ENCODE measurements around the gene TRIO.
A peak's percentile ranks its signal among the peaks of the same experiment; 100 is the strongest.
"Not testable (repeated sequence)": the region's sequence is repeated elsewhere in the genome, so short reads cannot be mapped to it uniquely, and the experiment has no call there.

The TRIO gene

DNA sequence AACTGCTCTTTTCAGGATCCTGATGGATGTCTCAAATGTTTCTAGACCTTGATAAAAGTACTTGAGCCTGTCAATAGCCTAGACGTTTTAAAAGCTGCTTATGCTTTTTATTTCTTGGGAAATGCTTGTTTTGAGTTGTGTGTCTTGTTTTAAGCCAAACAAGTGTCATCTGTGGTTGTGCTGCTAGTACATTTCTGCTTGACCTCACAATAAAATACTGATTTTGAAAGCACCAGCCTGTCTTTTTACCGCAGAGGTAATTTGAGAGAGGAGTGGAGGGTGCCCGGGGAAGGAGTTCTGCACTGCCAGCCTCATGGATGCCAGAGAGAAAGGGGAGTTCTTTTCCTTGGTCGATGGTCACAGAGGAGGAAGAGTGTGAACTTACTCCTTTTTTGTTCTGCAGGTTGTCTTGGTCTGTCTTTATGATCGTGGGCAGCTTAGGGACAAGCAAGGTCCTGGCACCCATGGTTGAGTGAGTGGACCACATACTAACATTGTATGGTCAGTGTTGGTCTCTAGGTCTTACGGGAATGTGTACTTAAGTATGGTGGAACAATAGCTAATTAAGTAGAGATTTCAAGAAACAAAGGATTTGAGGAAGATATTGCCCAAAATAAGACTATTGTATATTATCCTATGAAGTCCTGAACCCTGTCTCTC is 61.0 kb downstream of the TRIO start:
- H3K4me3 ChIP-seq (ENCODE audit: low read depth, low read length): no peak overlapping the region
- TF ChIP-seq, protein P1, sequence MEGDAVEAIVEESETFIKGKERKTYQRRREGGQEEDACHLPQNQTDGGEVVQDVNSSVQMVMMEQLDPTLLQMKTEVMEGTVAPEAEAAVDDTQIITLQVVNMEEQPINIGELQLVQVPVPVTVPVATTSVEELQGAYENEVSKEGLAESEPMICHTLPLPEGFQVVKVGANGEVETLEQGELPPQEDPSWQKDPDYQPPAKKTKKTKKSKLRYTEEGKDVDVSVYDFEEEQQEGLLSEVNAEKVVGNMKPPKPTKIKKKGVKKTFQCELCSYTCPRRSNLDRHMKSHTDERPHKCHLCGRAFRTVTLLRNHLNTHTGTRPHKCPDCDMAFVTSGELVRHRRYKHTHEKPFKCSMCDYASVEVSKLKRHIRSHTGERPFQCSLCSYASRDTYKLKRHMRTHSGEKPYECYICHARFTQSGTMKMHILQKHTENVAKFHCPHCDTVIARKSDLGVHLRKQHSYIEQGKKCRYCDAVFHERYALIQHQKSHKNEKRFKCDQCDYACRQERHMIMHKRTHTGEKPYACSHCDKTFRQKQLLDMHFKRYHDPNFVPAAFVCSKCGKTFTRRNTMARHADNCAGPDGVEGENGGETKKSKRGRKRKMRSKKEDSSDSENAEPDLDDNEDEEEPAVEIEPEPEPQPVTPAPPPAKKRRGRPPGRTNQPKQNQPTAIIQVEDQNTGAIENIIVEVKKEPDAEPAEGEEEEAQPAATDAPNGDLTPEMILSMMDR (conservative IDR thresholded peaks at IDR 0.05; ENCODE audit: low read depth, low read length): no peak
- DNase-seq (ENCODE audit: low read depth): no peak

DNA sequence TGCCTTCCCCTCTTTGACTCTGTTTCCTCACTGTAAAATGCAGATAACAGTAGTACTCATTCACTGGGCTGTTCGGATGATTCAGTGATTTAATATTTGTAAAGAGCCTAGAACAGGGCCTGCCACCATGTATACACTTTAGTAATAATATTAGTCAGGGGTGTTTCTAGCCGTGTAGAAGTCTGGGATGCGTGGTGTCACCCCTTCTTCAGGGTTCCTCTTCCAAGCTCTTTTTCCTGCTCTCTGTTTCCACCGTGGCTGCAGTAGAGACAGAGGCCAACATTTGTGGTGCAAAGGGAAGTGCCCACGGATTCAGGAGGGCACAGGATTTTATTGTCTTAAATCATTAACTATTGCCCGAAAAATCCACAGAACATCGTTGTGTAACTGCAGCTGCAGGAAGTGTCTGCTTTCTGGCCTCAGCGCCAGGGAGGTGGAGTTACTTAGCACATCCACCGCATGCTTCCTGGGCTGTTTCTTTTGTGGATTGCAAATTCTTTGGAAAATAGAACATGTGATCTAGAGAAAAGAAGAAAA is 61.7 kb downstream of the TRIO start:
- H3K4me3 ChIP-seq (ENCODE audit: low read depth, low read length): peak overlapping the region; percentile 14
- peak; percentile 95 for DNase-seq (ENCODE audit: low read depth)

DNA sequence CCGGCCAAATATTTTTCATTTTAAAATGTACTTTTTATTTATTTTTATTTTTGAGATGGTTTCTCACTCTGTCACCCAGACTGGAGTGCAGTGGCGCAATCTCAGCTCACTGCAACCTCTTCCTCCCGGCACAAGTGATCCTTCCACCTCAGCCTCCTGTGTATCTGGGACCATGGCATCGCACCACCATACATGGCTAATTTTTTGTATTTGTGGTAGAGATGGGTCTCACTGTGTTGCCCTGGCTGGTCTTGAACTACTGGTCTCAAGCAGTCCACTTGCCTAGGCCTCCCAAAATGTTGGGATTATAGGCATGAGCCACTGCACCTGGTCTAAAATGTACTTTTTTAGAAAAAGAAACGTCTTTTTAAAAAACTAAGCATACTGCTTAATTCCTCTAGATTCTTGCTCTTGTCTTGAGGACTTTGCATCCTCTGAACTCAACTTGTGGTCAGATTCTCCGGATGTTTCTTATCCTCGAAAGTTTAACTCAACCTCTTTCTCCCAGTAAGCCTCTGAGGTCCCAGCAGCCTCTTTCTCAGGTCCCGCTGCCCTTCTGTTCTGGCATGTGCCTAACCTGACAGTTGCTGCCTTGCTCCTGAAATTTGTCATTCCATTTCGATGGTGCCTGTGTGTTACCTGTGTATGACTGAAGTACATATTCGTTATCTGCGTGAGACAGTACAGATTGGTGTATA is 63.0 kb downstream of the TRIO start:
- H3K4me3 ChIP-seq (ENCODE audit: low read depth, low read length): no peak overlapping the region
- TF ChIP-seq, protein P1 (conservative IDR thresholded peaks at IDR 0.05; ENCODE audit: low read depth, low read length): no peak
- peak; percentile 76 for DNase-seq (ENCODE audit: low read depth)

More for the DNA sequence above, 61.7 kb downstream of the TRIO start:
- TF ChIP-seq, protein P1 (conservative IDR thresholded peaks at IDR 0.05; ENCODE audit: low read depth, low read length): no peak

DNA sequence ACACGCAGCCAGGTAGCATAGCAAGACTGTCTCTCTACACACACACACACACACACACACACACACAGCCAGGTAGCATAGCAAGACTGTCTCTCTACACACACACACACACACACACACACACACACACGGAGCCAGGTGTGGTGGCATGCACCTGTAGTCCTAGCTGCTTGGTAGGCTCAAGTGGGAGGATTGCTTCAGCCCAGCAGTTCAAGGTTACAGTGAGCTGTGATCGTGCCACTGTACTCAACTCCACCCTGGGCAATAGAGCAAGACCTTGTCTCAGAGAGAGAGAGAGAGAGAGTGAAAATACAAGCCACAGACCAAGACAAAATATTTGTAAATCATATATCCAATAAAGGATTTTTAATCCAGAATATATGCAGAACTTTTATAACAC is 64.3 kb downstream of the TRIO start:
- DNase-seq (ENCODE audit: low read depth); H3K4me3 ChIP-seq (ENCODE audit: low read depth, low read length): not testable (repeated sequence)

DNA sequence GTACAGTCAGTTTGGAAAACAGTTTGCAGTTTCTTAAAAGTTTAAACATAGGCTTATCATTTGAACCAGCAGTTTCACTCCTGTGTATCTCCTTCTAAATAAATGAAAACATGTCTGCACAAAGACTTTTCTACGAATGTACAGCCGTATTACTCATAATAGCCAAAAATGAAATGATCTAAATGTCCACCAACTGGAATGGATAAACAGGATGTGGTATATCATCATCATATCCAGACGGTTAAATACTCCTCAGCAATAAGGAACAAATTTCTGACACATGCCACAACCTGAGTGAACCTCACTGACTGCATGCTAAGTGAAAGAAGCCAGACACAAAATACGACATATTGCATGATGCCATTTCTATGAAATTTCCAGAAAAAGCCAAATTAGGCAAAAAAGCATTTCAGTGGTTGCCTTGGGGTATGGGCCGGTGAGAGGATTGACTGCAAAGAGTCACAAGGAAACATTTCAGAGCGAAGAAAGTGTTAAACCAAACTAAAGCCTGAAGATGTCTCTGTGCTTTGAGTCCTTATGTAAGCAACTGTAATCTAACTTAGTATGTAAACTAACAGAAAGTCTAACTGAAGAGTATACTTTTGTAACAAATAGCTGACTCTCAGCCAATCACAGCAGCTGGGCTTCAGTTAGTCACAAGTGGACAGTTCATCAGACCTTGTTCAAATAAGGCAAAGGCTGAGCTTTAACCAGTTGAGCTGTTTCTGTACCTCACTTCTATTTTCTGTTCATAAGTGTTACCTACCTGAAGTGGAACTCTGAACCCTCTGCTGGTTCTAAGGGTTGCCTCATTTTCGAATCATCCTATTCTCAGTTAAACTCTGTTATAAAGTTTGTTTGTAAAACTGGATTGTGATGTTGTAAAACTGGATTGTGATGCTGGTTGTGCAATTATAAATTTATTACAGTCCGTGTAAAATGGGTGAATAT is 65.2 kb downstream of the TRIO start:
- TF ChIP-seq, protein P1 (conservative IDR thresholded peaks at IDR 0.05; ENCODE audit: low read depth, low read length): no peak
- H3K4me3 ChIP-seq (ENCODE audit: low read depth, low read length): no peak overlapping the region
- peak; percentile 93 for DNase-seq (ENCODE audit: low read depth)

DNA sequence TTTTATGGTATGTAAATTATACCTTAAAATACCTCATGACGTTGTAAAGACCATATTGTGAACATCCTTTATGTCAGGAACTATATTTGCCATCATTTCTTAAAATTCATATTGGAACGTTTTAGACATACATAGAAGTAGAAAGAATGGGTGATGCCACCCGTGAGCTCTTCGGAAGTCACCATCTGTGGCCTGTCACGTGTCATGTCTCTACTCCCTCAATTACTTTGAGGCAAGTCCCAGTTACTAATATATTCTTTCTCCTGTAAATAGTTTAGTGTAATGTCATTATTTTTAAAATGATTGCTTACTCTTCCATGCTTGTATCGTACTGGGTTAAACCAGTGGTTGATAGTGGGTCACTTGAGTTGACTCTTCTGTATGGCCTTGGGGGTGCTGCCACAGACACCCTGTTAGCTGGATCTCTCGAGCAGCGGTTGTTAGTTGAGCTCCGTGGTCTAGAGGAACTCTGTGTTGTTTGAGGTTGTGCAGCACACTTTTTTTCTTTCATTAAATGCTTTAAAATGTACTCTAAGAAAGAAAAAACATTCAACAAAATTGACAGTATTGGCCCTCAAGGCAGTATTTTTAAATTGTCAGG is 66.2 kb downstream of the TRIO start:
- H3K4me3 ChIP-seq (ENCODE audit: low read depth, low read length): no peak overlapping the region
- TF ChIP-seq, protein P1 (conservative IDR thresholded peaks at IDR 0.05; ENCODE audit: low read depth, low read length): no peak

More for the DNA sequence above, 66.2 kb downstream of the TRIO start:
- no peak for DNase-seq (ENCODE audit: low read depth)

Data from choroid plexus epithelial cell (primary cell).